ENCODE data around the gene METTL24.

The METTL24 gene, protein sequence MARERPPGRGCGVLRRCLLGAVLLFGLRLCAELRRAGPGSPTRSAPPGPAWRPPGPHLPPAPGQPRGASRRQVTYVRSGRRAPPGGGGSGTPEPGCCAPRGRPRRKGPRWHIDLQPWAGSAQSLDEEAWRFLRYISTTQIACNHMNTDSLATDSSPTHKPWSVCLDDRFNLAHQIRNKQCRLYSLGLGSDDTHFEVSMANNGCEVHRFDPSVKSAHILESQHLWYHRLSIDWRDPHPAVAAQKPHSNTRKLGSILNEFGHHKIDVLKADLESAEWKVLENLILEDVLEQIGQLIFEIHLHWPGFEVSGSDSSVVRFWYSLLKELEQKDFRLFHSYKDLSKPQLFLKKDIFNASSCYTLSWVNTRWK

DNA sequence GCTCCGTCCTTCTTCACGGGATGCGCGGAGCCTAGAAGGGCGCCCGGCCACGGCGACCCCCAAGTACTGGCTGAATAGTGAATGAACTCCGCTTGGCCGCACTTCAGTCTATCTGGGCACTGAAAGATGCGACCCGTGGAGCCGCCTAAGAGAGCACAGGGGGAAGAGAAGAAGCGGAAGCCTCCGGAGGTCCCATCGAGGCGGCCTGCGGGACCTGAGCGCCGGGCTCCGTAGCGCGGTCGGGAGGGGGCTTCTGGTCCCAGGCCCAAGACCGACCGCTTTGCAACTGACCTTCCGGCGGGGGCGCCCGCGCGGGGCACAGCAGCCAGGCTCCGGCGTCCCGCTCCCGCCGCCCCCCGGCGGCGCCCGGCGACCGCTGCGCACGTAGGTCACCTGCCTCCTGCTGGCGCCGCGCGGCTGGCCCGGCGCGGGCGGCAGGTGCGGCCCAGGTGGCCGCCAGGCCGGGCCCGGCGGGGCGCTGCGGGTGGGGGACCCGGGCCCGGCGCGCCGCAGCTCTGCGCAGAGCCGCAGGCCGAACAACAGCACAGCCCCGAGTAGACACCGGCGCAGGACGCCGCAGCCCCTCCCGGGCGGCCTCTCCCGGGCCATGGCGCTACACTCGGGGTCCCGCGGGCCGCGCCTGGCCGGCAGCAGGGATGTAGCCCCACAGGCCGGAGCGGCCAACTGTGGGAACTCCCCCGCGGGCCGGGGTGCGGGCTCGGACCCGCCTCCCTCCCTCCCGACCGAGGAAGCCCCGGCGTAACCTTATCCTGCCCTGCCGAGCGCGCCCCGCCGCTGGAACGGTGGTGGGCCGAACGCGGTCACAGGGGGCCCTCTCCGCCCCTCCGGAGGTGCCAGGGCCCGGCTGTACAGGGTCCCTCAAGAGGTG, at the start of gene METTL24:
Gene METTL24, minus strand, starts transcription at position 686 of the 889 bp plus-strand sequence. Its CDS starts 77 bp downstream, at position 609.
- no peaks in the 10 kb centered on the region for H3K27me3 ChIP-seq (ENCODE audit: insufficient read depth, low read length, poor library complexity, severe bottlenecking)
- H3K9ac ChIP-seq (ENCODE audit: low read depth, low read length, poor library complexity, severe bottlenecking): no peak within 1 kb of the TSS
- no peak within 1 kb of the TSS for H3K4me2 ChIP-seq (ENCODE audit: low read depth, low read length, poor library complexity, severe bottlenecking)
- no peaks in the 10 kb centered on the region for H3K36me3 ChIP-seq (ENCODE audit: insufficient read depth, low read length)
- H4K20me1 ChIP-seq (ENCODE audit: insufficient read depth, low read length, poor library complexity, severe bottlenecking): no peaks in the 10 kb centered on the region
- H3K79me2 ChIP-seq (ENCODE audit: insufficient read depth, low read length): no peaks in the 10 kb centered on the region
- H3K4me1 ChIP-seq (ENCODE audit: insufficient read depth, low read length, poor library complexity, severe bottlenecking): peaks cover 15% of the 10 kb centered on the region
- no peaks in the 10 kb centered on the region for H3K9me2 ChIP-seq (replicated peaks; ENCODE audit: low read depth, low read length)
- no peak within 1 kb of the TSS for H3K4me3 ChIP-seq (ENCODE audit: low read length, poor library complexity, severe bottlenecking)
- no peaks in the 10 kb centered on the region for H3F3A ChIP-seq (ENCODE audit: low read depth)
- H2AFZ ChIP-seq (ENCODE audit: low read length): no peak within 1 kb of the TSS
- TF ChIP-seq, protein P1, sequence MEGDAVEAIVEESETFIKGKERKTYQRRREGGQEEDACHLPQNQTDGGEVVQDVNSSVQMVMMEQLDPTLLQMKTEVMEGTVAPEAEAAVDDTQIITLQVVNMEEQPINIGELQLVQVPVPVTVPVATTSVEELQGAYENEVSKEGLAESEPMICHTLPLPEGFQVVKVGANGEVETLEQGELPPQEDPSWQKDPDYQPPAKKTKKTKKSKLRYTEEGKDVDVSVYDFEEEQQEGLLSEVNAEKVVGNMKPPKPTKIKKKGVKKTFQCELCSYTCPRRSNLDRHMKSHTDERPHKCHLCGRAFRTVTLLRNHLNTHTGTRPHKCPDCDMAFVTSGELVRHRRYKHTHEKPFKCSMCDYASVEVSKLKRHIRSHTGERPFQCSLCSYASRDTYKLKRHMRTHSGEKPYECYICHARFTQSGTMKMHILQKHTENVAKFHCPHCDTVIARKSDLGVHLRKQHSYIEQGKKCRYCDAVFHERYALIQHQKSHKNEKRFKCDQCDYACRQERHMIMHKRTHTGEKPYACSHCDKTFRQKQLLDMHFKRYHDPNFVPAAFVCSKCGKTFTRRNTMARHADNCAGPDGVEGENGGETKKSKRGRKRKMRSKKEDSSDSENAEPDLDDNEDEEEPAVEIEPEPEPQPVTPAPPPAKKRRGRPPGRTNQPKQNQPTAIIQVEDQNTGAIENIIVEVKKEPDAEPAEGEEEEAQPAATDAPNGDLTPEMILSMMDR (conservative IDR thresholded peaks at IDR 0.05; ENCODE audit: low read length): no peak
- TF ChIP-seq EZH2phosphoT487 (IDR thresholded peaks at IDR 0.05; ENCODE audit: borderline replicate concordance): no peak
- H3K9me3 ChIP-seq (ENCODE audit: insufficient read depth, low read depth, low read length): peaks cover 3% of the 10 kb centered on the region; the same call in 1 of the 2 replicates

DNA sequence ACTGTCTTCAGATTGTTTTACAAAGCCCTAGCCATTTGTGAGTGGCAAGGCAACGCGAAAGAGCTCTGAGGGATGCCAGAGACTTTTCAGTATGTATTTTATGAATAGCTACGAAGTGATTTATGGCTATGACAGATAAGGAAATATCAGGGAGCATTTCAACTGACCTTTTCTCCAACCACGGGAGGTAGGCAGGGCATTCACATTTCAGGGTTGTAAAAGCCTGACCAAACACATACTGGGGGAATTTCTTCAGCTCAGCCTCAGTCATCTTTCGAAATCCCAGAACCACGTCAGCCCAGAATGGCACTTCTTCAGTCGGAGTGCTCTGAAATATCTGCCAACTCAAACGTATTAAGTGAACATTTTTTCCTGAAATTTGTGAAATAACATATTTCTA, 46.5 kb upstream of the METTL24 start:
- Histone ChIP-seq H3K79me2 (ENCODE audit: insufficient read depth, low read length) (no peaks in the 10 kb centered on the region), H3K9me3 (ENCODE audit: insufficient read depth, low read depth, low read length) (no peaks in the 10 kb centered on the region), H3K4me1 (ENCODE audit: insufficient read depth, low read length, poor library complexity, severe bottlenecking) (no peaks in the 10 kb centered on the region), H3F3A (ENCODE audit: low read depth) (no peaks in the 10 kb centered on the region), H3K36me3 (ENCODE audit: insufficient read depth, low read length) (no peaks in the 10 kb centered on the region), H3K27me3 (ENCODE audit: insufficient read depth, low read length, poor library complexity, severe bottlenecking) (no peaks in the 10 kb centered on the region), H3K9me2 (replicated peaks; ENCODE audit: low read depth, low read length) (no peaks in the 10 kb centered on the region), H2AFZ (ENCODE audit: low read length) (no peak overlapping the region), H3K4me3 (ENCODE audit: low read length, poor library complexity, severe bottlenecking) (no peak overlapping the region), H3K4me2 (ENCODE audit: low read depth, low read length, poor library complexity, severe bottlenecking) (no peak overlapping the region), H3K9ac (ENCODE audit: low read depth, low read length, poor library complexity, severe bottlenecking) (no peak overlapping the region), H4K20me1 (ENCODE audit: insufficient read depth, low read length, poor library complexity, severe bottlenecking) (no peaks in the 10 kb centered on the region)
- TF ChIP-seq, protein P1 (conservative IDR thresholded peaks at IDR 0.05; ENCODE audit: low read length): no peak
- TF ChIP-seq EZH2phosphoT487 (IDR thresholded peaks at IDR 0.05; ENCODE audit: borderline replicate concordance): no peak

DNA sequence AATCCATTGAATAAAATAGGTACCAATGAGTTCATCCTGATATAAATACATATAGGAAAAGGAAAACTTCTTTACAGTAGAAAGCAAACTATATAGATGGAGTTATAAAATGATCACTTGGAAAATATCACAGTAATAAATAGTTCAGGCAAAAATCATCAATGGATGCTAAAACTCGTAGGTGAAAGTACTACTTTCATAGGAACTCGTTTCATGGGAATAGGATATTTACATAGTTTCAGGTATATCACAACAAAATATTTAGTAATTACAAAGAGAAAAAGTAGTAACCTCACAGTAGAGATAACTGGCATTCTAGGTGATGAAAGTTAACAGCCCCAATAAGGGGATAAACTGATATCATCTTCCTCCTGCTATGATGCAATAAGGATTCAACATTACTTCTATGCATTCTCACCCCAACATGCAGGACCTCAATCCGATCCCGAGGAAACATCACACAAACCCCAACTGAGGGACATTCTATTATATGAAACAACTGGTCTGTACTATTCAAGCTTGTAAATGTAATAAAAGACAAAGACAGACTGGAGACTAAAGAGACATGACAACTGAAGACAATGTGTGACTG, 43.5 kb upstream of the METTL24 start:
- Histone ChIP-seq H3K9me3 (ENCODE audit: insufficient read depth, low read depth, low read length) (no peaks in the 10 kb centered on the region), H3K4me2 (ENCODE audit: low read depth, low read length, poor library complexity, severe bottlenecking) (no peak overlapping the region), H3K4me1 (ENCODE audit: insufficient read depth, low read length, poor library complexity, severe bottlenecking) (peaks cover 10% of the 10 kb centered on the region), H3K27me3 (ENCODE audit: insufficient read depth, low read length, poor library complexity, severe bottlenecking) (no peaks in the 10 kb centered on the region), H4K20me1 (ENCODE audit: insufficient read depth, low read length, poor library complexity, severe bottlenecking) (no peaks in the 10 kb centered on the region), H3K36me3 (ENCODE audit: insufficient read depth, low read length) (no peaks in the 10 kb centered on the region), H3F3A (ENCODE audit: low read depth) (no peaks in the 10 kb centered on the region), H3K9me2 (replicated peaks; ENCODE audit: low read depth, low read length) (no peaks in the 10 kb centered on the region), H2AFZ (ENCODE audit: low read length) (no peak overlapping the region), H3K9ac (ENCODE audit: low read depth, low read length, poor library complexity, severe bottlenecking) (no peak overlapping the region), H3K4me3 (ENCODE audit: low read length, poor library complexity, severe bottlenecking) (no peak overlapping the region), H3K79me2 (ENCODE audit: insufficient read depth, low read length) (no peaks in the 10 kb centered on the region)
- TF ChIP-seq, protein P1 (conservative IDR thresholded peaks at IDR 0.05; ENCODE audit: low read length): no peak
- TF ChIP-seq EZH2phosphoT487 (IDR thresholded peaks at IDR 0.05; ENCODE audit: borderline replicate concordance): no peak
